K562 (cell line): ENCODE results near the gene APCDD1L. TPM values are rescaled to one million over a fixed set of nuclear protein-coding genes. Genes with fewer than 3 reads are reported as not detected.
A peak's percentile ranks its signal among the peaks of the same experiment; 100 is the strongest.

ENCODE experiments used
- ATAC-seq: fragments of 200-7000 bp; cut with Tn5 transposase; 3 replicates; pipeline ENCODE4 v1.9.1; 2020; ENCODE audit warnings: moderate library complexity
- BruUV-seq: library from RNA; stranded (reverse); fragments of 400-500 nt; replicated peaks from 2 replicates; lab custom pipeline; 2021; lab: Mats Ljungman, UMichigan
- CTCF ChIA-PET: fragments of 300-600 bp; formaldehyde crosslinking; extraction: SDS; loops from one replicate; lab custom pipeline; 2021; ENCODE audit warnings: low intra/inter-chr PET ratio; lab: Yijun Ruan, JAX
- POLR2A ChIA-PET: fragments of 300-600, 350-650 bp; sonication (Branson Sonifier 250); formaldehyde crosslinking; extraction: SDS; loops from one replicate; lab custom pipeline; 2021; ENCODE audit warnings: antibody characterized with exemption, inconsistent platforms; lab: Yijun Ruan, JAX
- DNase-seq, 4 experiments: peaks; one replicate each; pipeline versions ENCODE4 v3.0.0 to v3.0.0-alpha.2; 2011 to 2018; ENCODE audit warnings: low spot score in 3 of 4, mixed read lengths in 3 of 4; ENCODE audit errors: extremely low read depth in 1 of 4
- FAIRE-seq: peaks from 2 replicates; lab custom pipeline; 2011; peaks lifted over from hg19 to GRCh38; lab: Jason Lieb, UNC
- H2AFZ ChIP-seq: 2 replicates; pipeline ENCODE4 v1.6.0; 2011; ENCODE audit warnings: low read depth, low read length, control low read depth, inconsistent platforms
- H3K27ac ChIP-seq: fragments of 200-600 bp; 3 replicates; pipeline ENCODE4 v1.8.0; 2011; ENCODE audit warnings: low read depth, mild to moderate bottlenecking, control low read depth, inconsistent platforms, low read length, moderate library complexity, mixed read lengths; ENCODE audit errors: extremely low read depth
- H3K27me3 ChIP-seq, 2 experiments: fragments of 300-600 bp in 1 of 2; 2 replicates in 1 of 2; 3 replicates in 1 of 2; pipeline versions ENCODE4 v1.6.0 to v1.8.0; 2011; ENCODE audit warnings: inconsistent platforms in 2 of 2, low read length in 2 of 2, mild to moderate bottlenecking in 1 of 2, mixed read lengths in 1 of 2, moderate library complexity in 1 of 2; ENCODE audit not compliant: control insufficient read depth in 2 of 2, insufficient read depth in 2 of 2
- H3K36me3 ChIP-seq: fragments of 300-600 bp; 3 replicates; pipeline ENCODE4 v1.8.0; 2011; ENCODE audit warnings: mild to moderate bottlenecking, low read length, inconsistent platforms; ENCODE audit not compliant: control insufficient read depth, insufficient read depth
- H3K4me1 ChIP-seq, 2 experiments: fragments of 200-600 bp in 1 of 2; replicated peaks in 1 of 2; 2 replicates in 1 of 2; 3 replicates in 1 of 2; pipeline versions ENCODE4 v1.5.1 to v1.8.0; 2011; ENCODE audit warnings: inconsistent platforms in 2 of 2, low read length in 2 of 2, mild to moderate bottlenecking in 1 of 2, mixed read lengths in 1 of 2, moderate library complexity in 1 of 2; ENCODE audit not compliant: control insufficient read depth in 2 of 2, insufficient read depth in 2 of 2
- H3K4me2 ChIP-seq: 2 replicates; pipeline ENCODE4 v1.6.1; 2011; ENCODE audit warnings: low read length, control low read depth, inconsistent platforms, mixed read lengths; ENCODE audit not compliant: insufficient read depth
- H3K4me3 ChIP-seq: fragments of 200-600 bp; sonication (generic), shearing (Covaris generic); 2 replicates; pipeline ENCODE4 v1.5.1; 2016; ENCODE audit warnings: control low read depth, inconsistent platforms
- H3K79me2 ChIP-seq: fragments of 200-600 bp; 3 replicates; pipeline ENCODE4 v1.8.0; 2011; ENCODE audit warnings: low read length, inconsistent platforms; ENCODE audit not compliant: control insufficient read depth, insufficient read depth
- H3K9ac ChIP-seq, 2 experiments: 2 replicates each; pipeline versions ENCODE4 v1.6.0 to v1.6.1; 2011; ENCODE audit warnings: low read depth in 2 of 2, low read length in 2 of 2, control low read depth in 1 of 2, inconsistent platforms in 1 of 2, mild to moderate bottlenecking in 1 of 2, mixed read lengths in 1 of 2; ENCODE audit not compliant: insufficient read depth in 1 of 2
- H3K9me1 ChIP-seq: one replicate; pipeline ENCODE4 v1.6.0; 2011; ENCODE audit warnings: inconsistent platforms, mild to moderate bottlenecking, low read length, moderate library complexity; ENCODE audit not compliant: control insufficient read depth, insufficient read depth
- H3K9me3 ChIP-seq: replicated peaks from 2 replicates; pipeline ENCODE4 v1.5.1; 2011; ENCODE audit warnings: low read depth, low read length, inconsistent platforms; ENCODE audit not compliant: control insufficient read depth, insufficient read depth
- H4K20me1 ChIP-seq: replicated peaks from 2 replicates; pipeline ENCODE4 v1.6.1; 2011; ENCODE audit warnings: low read length, inconsistent platforms, mixed read lengths; ENCODE audit not compliant: control insufficient read depth, insufficient read depth
- BRCA1 ChIP-seq, 2 experiments: fragments of 450-650 bp in 1 of 2; sonication (generic) in 1 of 2; formaldehyde crosslinking in 1 of 2; IDR thresholded peaks; 2 replicates each; pipeline versions ENCODE4 v1.5.0 to v1.6.1; 2017 to 2020; ENCODE audit warnings: mild to moderate bottlenecking in 1 of 2, missing genetic modification reagents in 1 of 2
- CCNT2 ChIP-seq: IDR thresholded peaks from 2 replicates; pipeline ENCODE4 v1.6.1; 2011; ENCODE audit warnings: borderline replicate concordance, low read depth, mild to moderate bottlenecking, moderate library complexity, mixed read lengths, low read length; ENCODE audit not compliant: insufficient read length; ENCODE audit errors: extremely low read depth
- CLOCK ChIP-seq: fragments of 250-450 bp; sonication (Bioruptor Pico); IDR thresholded peaks from 2 replicates; pipeline ENCODE4 v1.4.0; 2020; ENCODE audit warnings: mild to moderate bottlenecking, moderate library complexity, borderline replicate concordance
- GABPB1 ChIP-seq: sonication (generic); formaldehyde crosslinking; IDR thresholded peaks from 2 replicates; pipeline ENCODE4 v1.8.0; 2022; ENCODE audit warnings: mild to moderate bottlenecking, missing genetic modification reagents
- NR1H2 ChIP-seq: sonication (generic); formaldehyde crosslinking; IDR thresholded peaks from 2 replicates; pipeline ENCODE4 v1.4.0; 2020; ENCODE audit warnings: mild to moderate bottlenecking, missing genetic modification reagents
- STAT5B ChIP-seq: fragments of 250-450 bp; sonication (Bioruptor Pico); IDR thresholded peaks from 2 replicates; pipeline ENCODE4 v1.8.0; 2021; ENCODE audit warnings: mild to moderate bottlenecking, inconsistent platforms
- ZFP1 ChIP-seq: fragments of 450-650 bp; formaldehyde crosslinking; IDR thresholded peaks from 2 replicates; pipeline ENCODE4 v1.4.0; 2020; ENCODE audit warnings: mild to moderate bottlenecking, mixed read lengths
- ZNF24 ChIP-seq: fragments of 450-650 bp; IDR thresholded peaks from 2 replicates; pipeline ENCODE4 v1.6.1; 2016
- ZNF316 ChIP-seq: fragments of 450-650 bp; IDR thresholded peaks from 2 replicates; pipeline ENCODE4 v1.6.1; 2016
- ZNF347 ChIP-seq: fragments of 450-650 bp; formaldehyde crosslinking; IDR thresholded peaks from 2 replicates; pipeline ENCODE4 v1.4.0; 2020; ENCODE audit warnings: low read depth, mild to moderate bottlenecking, moderate library complexity
- WGBS: fragments of 100-300 bp; shearing (Covaris generic); methylation state at CpG from one replicate; pipeline ENCODE4 v1.1.6; 2016; ENCODE audit warnings: low coverage, mixed read lengths; ENCODE audit not compliant: insufficient coverage; ENCODE audit errors: missing lambda C conversion rate; 5-methylcytosine and 5-hydroxymethylcytosine counted together
- in situ Hi-C: fragments of 300-500 bp; cut with MboI; formaldehyde crosslinking; loops from 4 replicates; pipeline ENCODE4 v1.15.0; 2018; ENCODE audit warnings: inconsistent platforms, mixed read lengths
- intact Hi-C: fragments of 100-400 bp; cut with micrococcal nuclease; formaldehyde crosslinking; loops from 2 replicates; pipeline ENCODE4 v1.14.2; 2022
- polyA plus RNA-seq, 8 experiments: library from polyadenylated mRNA; depleted of rRNA in 4 of 8; stranded (reverse) in 5 of 8; unstranded in 3 of 8; fragments of >200 nt; fragmentation: Nextera tagmentation in 2 of 8; fragmentation: Illumina TruSeq in 1 of 8; extraction: Ambion mirVana in 2 of 8; extraction: Trizol in 1 of 8; gene quantifications; 2 replicates each; pipeline versions ENCODE4 v1.2.1 to v1.2.3, GENCODE V29; 2011 to 2014; ENCODE audit warnings: inconsistent platforms in 1 of 8, missing spikeins in 1 of 8
- total RNA-seq, 7 experiments: library from RNA; depleted of rRNA in 6 of 7; stranded (reverse); fragments of >200 nt in 6 of 7; fragmentation: Illumina TruSeq in 2 of 7; extraction: Trizol in 2 of 7; gene quantifications; 2 replicates each; pipeline versions ENCODE4 v1.2.1 to v1.2.3, GENCODE V29; 2011 to 2021; ENCODE audit warnings: low replicate concordance in 1 of 7
- TF ChIP-seq, protein P1 (sequence below): fragments of 250-450 bp; sonication (Bioruptor Pico); IDR thresholded peaks from 2 replicates; pipeline ENCODE4 v1.8.0; 2021; ENCODE audit warnings: moderate library complexity, mild to moderate bottlenecking, inconsistent platforms

Gene APCDD1L
- total and polyA plus RNA-seq, 9 of the 15 experiments (the other 6 are each of a cell fraction or from before 2014, with no cell fraction given) = not detected

- WGBS = 6% methylated on average over 17 of the region's 19 CpGs
- FAIRE-seq (no peak), ATAC-seq (no peak), DNase-seq (no peak)
- Histone ChIP-seq H3K4me1 (peaks cover 7 to 10% of the 10 kb centered on the region in 2 experiments; a peak in 4 of 5 replicates), H3K79me2 (no peaks in the 10 kb centered on the region), H4K20me1 (no peaks in the 10 kb centered on the region), H3K36me3 (no peaks in the 10 kb centered on the region), H3K9ac (no peak overlapping the region), H2AFZ (no peak overlapping the region), H3K27ac (no peak overlapping the region), H3K4me2 (no peak overlapping the region), H3K27me3 (peaks cover 7 to 23% of the 10 kb centered on the region in 2 experiments; a peak in 3 of 5 replicates), H3K9me1 (no peaks in the 10 kb centered on the region), H3K4me3 (no peak overlapping the region), H3K9me3 (no peaks in the 10 kb centered on the region)
- no peak for TF ChIP-seq NR1H2 (CRISPR knock-in tag)
- no peak for TF ChIP-seq ZNF316
- TF ChIP-seq GABPB1 (CRISPR knock-in tag) = no peak
- TF ChIP-seq ZNF24 = peak; percentile 79
- TF ChIP-seq ZNF347 (CRISPR knock-in tag) = no peak
- intact Hi-C loops (no loop called here), in situ Hi-C loops (no loop called here)
- POLR2A ChIA-PET = no interaction called here
- BruUV-seq = no TSS peak
- CTCF ChIA-PET = no interaction called here
These were observed 31.8 kb upstream of the APCDD1L start for GRCh38 chr20:58546756-58547622.

GRCh38 chr20:58546416-58546711 lies 31.2 kb upstream of the APCDD1L start:
- Histone ChIP-seq H3K9me1 (no peaks in the 10 kb centered on the region), H3K9me3 (no peaks in the 10 kb centered on the region), H3K9ac (no peak overlapping the region), H3K79me2 (no peaks in the 10 kb centered on the region), H3K4me3 (no peak overlapping the region), H3K4me2 (no peak overlapping the region), H4K20me1 (no peaks in the 10 kb centered on the region), H3K36me3 (no peaks in the 10 kb centered on the region), H3K27me3 (peaks cover 7 to 23% of the 10 kb centered on the region in 2 experiments; a peak in 3 of 5 replicates), H3K27ac (no peak overlapping the region), H3K4me1 (peaks cover 10 to 16% of the 10 kb centered on the region in 2 experiments; a peak in 4 of 5 replicates), H2AFZ (no peak overlapping the region)
- DNase-seq (no peak), FAIRE-seq (no peak), ATAC-seq (no peak)
- ChIA-PET POLR2A (interaction anchor here (0.5 kb wide), 1 partner anchor 105 kb away, joined by 3 read pairs; the partner anchor contains the start of gene STX16), CTCF (no interaction called here)
- intact Hi-C loops (no loop called here), in situ Hi-C loops (no loop called here)
- WGBS = 14% methylated on average over 5 of the region's 5 CpGs
- no TSS peak for BruUV-seq
- TF ChIP-seq STAT5B (CRISPR knock-in tag) (no peak), CLOCK (CRISPR knock-in tag) (no peak), BRCA1 (IDR thresholded peaks at IDR 0.05) (no peak), BRCA1 (CRISPR knock-in tag; IDR thresholded peaks at IDR 0.05) (no peak), ZFP1 (CRISPR knock-in tag) (no peak), CCNT2 (no peak)
- TF ChIP-seq, protein P1, sequence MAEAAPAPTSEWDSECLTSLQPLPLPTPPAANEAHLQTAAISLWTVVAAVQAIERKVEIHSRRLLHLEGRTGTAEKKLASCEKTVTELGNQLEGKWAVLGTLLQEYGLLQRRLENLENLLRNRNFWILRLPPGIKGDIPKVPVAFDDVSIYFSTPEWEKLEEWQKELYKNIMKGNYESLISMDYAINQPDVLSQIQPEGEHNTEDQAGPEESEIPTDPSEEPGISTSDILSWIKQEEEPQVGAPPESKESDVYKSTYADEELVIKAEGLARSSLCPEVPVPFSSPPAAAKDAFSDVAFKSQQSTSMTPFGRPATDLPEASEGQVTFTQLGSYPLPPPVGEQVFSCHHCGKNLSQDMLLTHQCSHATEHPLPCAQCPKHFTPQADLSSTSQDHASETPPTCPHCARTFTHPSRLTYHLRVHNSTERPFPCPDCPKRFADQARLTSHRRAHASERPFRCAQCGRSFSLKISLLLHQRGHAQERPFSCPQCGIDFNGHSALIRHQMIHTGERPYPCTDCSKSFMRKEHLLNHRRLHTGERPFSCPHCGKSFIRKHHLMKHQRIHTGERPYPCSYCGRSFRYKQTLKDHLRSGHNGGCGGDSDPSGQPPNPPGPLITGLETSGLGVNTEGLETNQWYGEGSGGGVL (CRISPR knock-in tag) = no peak
